ENCODE measurements around the gene VWA5A. TPM values are rescaled to one million over a fixed set of nuclear protein-coding genes. Genes with fewer than 3 reads are reported as not detected.

The VWA5A gene
- polyA plus RNA-seq, 4 donors = 12.4 to 16.6 (median 14.6) TPM

Other genes starting within 250 kb of the VWA5A start
- gene TMEM225, start 229.8 kb upstream of the VWA5A start, polyA plus RNA-seq (ENCODE audit: insufficient read length in 4 of 4) = not detected
- gene OR8D4, start 213.3 kb upstream of the VWA5A start, polyA plus RNA-seq (ENCODE audit: insufficient read length in 4 of 4) = under 1 TPM in 1 of 4 donors, not detected in 3; 0.03 TPM
- gene OR4D5, start 175.8 kb upstream of the VWA5A start, polyA plus RNA-seq (ENCODE audit: insufficient read length in 4 of 4) = not detected
- not detected for gene OR6T1, start 171.6 kb upstream of the VWA5A start, polyA plus RNA-seq (ENCODE audit: insufficient read length in 4 of 4)
- gene OR10S1, start 137.7 kb upstream of the VWA5A start, polyA plus RNA-seq (ENCODE audit: insufficient read length in 4 of 4) = not detected
- gene OR10G6, start 120.3 kb upstream of the VWA5A start, polyA plus RNA-seq (ENCODE audit: insufficient read length in 4 of 4) = not detected
- under 1 TPM in 1 of 4 donors, not detected in 3; 0.05 TPM for gene OR10G4, start 102.5 kb upstream of the VWA5A start, polyA plus RNA-seq (ENCODE audit: insufficient read length in 4 of 4)
- not detected for gene OR10G9, start 92.4 kb upstream of the VWA5A start, polyA plus RNA-seq (ENCODE audit: insufficient read length in 4 of 4)
- gene OR10G8, start 88.7 kb upstream of the VWA5A start, polyA plus RNA-seq (ENCODE audit: insufficient read length in 4 of 4) = not detected
- gene OR10G7, start 74.1 kb upstream of the VWA5A start, polyA plus RNA-seq (ENCODE audit: insufficient read length in 4 of 4) = not detected
- gene OR10D3, start 67.9 kb downstream of the VWA5A start, polyA plus RNA-seq (ENCODE audit: insufficient read length in 4 of 4) = not detected
- gene OR8G1, start 125.6 kb downstream of the VWA5A start, polyA plus RNA-seq (ENCODE audit: insufficient read length in 4 of 4) = under 1 TPM in 1 of 4 donors, not detected in 3; 0.02 TPM
- gene OR8G5, start 140.9 kb downstream of the VWA5A start, polyA plus RNA-seq (ENCODE audit: insufficient read length in 4 of 4) = not detected
- gene OR8D1, start 198.5 kb downstream of the VWA5A start, polyA plus RNA-seq (ENCODE audit: insufficient read length in 4 of 4) = not detected
- not detected for gene OR8D2, start 204.7 kb downstream of the VWA5A start, polyA plus RNA-seq (ENCODE audit: insufficient read length in 4 of 4)

Measured in left renal cortex interstitium (tissue), 4 donors.